ENCODE measurements around the gene AOC1.

The AOC1 gene

GRCh38 chr7:150835019-150835418 is 17.3 kb upstream of the AOC1 start:
- no peak for DNase-seq

GRCh38 chr7:150835702-150836280 is 16.5 kb upstream of the AOC1 start:
- no peak for DNase-seq

GRCh38 chr7:150838965-150839650 is 13.2 kb upstream of the AOC1 start:
- no peak for DNase-seq

GRCh38 chr7:150842018-150842417 is 10.3 kb upstream of the AOC1 start:
- DNase-seq = no peak

- DNase-seq = no peak
Observed at GRCh38 chr7:150842716-150843115, 9.6 kb upstream of the AOC1 start.

- no peak for DNase-seq
Observed at GRCh38 chr7:150845421-150845861, 6.9 kb upstream of the AOC1 start.

GRCh38 chr7:150846291-150847115 is 5.8 kb upstream of the AOC1 start:
- no peak for DNase-seq

GRCh38 chr7:150847536-150847935 is 4.8 kb upstream of the AOC1 start:
- DNase-seq = no peak

- DNase-seq = no peak
Observed at GRCh38 chr7:150848111-150848510, 4.2 kb upstream of the AOC1 start.

- no peak for DNase-seq
Observed at GRCh38 chr7:150848561-150849115, 3.7 kb upstream of the AOC1 start.

GRCh38 chr7:150849204-150849775 is 3.0 kb upstream of the AOC1 start:
- no peak for DNase-seq

- DNase-seq = no peak
Observed at GRCh38 chr7:150850273-150850672, 2.0 kb upstream of the AOC1 start.

GRCh38 chr7:150851492-150852370 is 586 bp upstream of the AOC1 start:
- no peak for DNase-seq

- no peak for DNase-seq
Observed at GRCh38 chr7:150854066-150855000, 2.0 kb downstream of the AOC1 start.

GRCh38 chr7:150855046-150855445 is 2.7 kb downstream of the AOC1 start:
- no peak for DNase-seq

GRCh38 chr7:150855476-150856302 is 3.4 kb downstream of the AOC1 start:
- no peak for DNase-seq

GRCh38 chr7:150856303-150857275 is 4.3 kb downstream of the AOC1 start:
- DNase-seq = no peak

- no peak for DNase-seq
Observed at GRCh38 chr7:150857276-150858055, 5.1 kb downstream of the AOC1 start.

All from EL (cell line).